Endothelial cell (in vitro differentiated cells): Measurements from ENCODE around the gene LDB2. TPM values are rescaled to one million over a fixed set of nuclear protein-coding genes. Genes with fewer than 3 reads are reported as not detected.

Experiments used
- DNase-seq: peaks from one replicate; pipeline ENCODE4 v3.0.0; 2021; ENCODE audit warnings: low spot score
- H3K27ac Mint-ChIP-seq: one replicate; pipeline ENCODE4 v1.8.0; 2021; ENCODE audit warnings: mixed read lengths, inconsistent platforms; ENCODE audit not compliant: unreplicated experiment
- H3K27me3 Mint-ChIP-seq: one replicate; pipeline ENCODE4 v1.8.0; 2021; ENCODE audit warnings: mild to moderate bottlenecking, moderate library complexity, mixed read lengths, inconsistent platforms; ENCODE audit not compliant: unreplicated experiment
- H3K36me3 Mint-ChIP-seq: one replicate; pipeline ENCODE4 v1.8.0; 2021; ENCODE audit warnings: mild to moderate bottlenecking, low read depth, mixed read lengths, inconsistent platforms; ENCODE audit not compliant: unreplicated experiment
- H3K4me1 Mint-ChIP-seq: one replicate; pipeline ENCODE4 v1.8.0; 2021; ENCODE audit warnings: mild to moderate bottlenecking, mixed read lengths, inconsistent platforms; ENCODE audit not compliant: unreplicated experiment
- H3K4me3 Mint-ChIP-seq: one replicate; pipeline ENCODE4 v1.8.0; 2021; ENCODE audit warnings: mild to moderate bottlenecking, mixed read lengths, inconsistent platforms; ENCODE audit not compliant: unreplicated experiment
- H3K9me3 Mint-ChIP-seq: one replicate; pipeline ENCODE4 v1.8.0; 2021; ENCODE audit warnings: mixed read lengths, inconsistent platforms; ENCODE audit not compliant: unreplicated experiment
- total RNA-seq: library from RNA; stranded (reverse); fragmentation: NEBNext Ultra II Directional; extraction: Animal tissue kit (Norgen Biotek cat#: 25700); gene quantifications from one replicate; pipeline ENCODE4 v1.2.1, GENCODE V29; 2021; ENCODE audit not compliant: unreplicated experiment
- TF ChIP-seq, protein P1 (sequence below): fragments of 200-600 bp; sonication (generic); IDR thresholded peaks from one replicate; pipeline ENCODE4 v1.5.0; 2021; ENCODE audit warnings: antibody characterized with exemption; ENCODE audit not compliant: unreplicated experiment

The LDB2 gene
- total RNA-seq, 1 donor from 2014 or later = 268 TPM

DNA sequence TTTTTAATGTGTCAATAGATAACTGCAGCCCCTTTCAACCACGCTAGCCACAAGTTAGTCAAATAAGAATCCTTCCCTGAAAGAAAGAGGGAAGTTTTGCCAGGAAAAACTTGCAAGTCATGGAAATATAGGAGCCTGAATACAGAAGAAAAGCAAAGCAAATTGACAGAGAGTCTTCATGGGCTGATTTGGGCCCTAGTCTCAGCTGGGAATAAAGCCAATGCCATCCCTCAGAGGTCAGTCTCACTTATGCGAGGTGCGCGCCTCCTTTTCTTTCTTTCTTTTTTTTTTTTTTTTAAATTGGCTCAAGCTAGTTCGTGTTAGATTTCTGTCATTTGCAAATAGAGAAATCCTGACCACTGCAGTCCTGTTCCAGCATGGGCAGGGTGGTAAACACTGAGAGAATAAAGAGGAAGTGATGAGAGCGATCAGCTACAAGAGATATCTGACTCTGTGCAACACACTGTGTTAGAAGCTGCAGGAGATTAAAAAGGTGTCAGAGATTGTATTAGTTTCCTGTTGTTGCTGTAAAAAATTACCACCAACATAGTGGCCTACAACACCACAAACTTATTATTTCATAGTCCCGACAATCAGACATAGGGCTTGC, 299.7 kb downstream of the LDB2 start:
- Mint-ChIP-seq H3K27me3 (peaks cover 9% of the 10 kb centered on the region), H3K36me3 (peaks cover 9% of the 10 kb centered on the region), H3K9me3 (no peaks in the 10 kb centered on the region), H3K27ac (peak overlapping the region; percentile 98), H3K4me1 (peaks cover 19% of the 10 kb centered on the region), H3K4me3 (peak overlapping the region; percentile 28)
- no peak for DNase-seq
- TF ChIP-seq, protein P1, sequence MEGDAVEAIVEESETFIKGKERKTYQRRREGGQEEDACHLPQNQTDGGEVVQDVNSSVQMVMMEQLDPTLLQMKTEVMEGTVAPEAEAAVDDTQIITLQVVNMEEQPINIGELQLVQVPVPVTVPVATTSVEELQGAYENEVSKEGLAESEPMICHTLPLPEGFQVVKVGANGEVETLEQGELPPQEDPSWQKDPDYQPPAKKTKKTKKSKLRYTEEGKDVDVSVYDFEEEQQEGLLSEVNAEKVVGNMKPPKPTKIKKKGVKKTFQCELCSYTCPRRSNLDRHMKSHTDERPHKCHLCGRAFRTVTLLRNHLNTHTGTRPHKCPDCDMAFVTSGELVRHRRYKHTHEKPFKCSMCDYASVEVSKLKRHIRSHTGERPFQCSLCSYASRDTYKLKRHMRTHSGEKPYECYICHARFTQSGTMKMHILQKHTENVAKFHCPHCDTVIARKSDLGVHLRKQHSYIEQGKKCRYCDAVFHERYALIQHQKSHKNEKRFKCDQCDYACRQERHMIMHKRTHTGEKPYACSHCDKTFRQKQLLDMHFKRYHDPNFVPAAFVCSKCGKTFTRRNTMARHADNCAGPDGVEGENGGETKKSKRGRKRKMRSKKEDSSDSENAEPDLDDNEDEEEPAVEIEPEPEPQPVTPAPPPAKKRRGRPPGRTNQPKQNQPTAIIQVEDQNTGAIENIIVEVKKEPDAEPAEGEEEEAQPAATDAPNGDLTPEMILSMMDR = no peak

DNA sequence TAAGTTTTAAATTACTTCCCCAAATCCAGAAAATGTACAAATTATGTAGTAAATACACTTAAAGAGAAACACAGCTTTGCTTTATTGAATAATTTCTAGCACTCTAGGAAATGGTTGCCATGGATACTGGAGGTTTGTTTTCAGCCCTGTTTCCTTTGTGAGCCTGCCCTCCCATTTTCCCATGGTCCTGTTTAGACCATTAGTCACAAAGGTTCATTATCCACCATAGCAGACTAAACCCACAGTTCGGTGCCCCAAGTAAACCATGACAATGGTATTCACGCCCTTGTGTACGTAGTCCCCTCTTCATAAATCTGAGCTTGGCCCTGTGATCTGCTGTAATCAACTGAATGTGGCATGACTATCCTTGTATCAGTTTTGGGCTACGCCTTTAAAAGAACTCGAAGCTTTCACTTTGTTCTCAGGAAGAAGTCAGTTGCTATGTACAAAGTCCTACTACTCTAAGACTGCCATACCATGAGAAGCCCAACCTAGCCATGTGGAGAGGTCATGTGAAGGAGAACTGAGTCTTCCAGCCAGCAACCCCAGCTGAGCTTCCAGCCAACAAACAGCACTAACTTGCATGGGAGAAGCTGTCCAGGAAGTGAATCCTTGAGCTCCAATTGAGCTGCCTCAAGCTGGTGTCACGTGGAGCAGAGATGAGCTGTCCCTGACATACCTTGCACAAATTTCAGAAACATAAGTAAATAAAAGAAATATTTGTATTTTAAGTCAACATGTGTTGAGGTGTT, 300.4 kb downstream of the LDB2 start:
- peak overlapping the region; percentile 98 for H3K27ac Mint-ChIP-seq
- H3K4me1 Mint-ChIP-seq = peaks cover 19% of the 10 kb centered on the region
- TF ChIP-seq, protein P1 = no peak
- H3K36me3 Mint-ChIP-seq = peaks cover 9% of the 10 kb centered on the region
- peaks cover 8% of the 10 kb centered on the region for H3K27me3 Mint-ChIP-seq
- no peaks in the 10 kb centered on the region for H3K9me3 Mint-ChIP-seq
- peak overlapping the region; percentile 31 for H3K4me3 Mint-ChIP-seq
- DNase-seq = peak; percentile 22

DNA sequence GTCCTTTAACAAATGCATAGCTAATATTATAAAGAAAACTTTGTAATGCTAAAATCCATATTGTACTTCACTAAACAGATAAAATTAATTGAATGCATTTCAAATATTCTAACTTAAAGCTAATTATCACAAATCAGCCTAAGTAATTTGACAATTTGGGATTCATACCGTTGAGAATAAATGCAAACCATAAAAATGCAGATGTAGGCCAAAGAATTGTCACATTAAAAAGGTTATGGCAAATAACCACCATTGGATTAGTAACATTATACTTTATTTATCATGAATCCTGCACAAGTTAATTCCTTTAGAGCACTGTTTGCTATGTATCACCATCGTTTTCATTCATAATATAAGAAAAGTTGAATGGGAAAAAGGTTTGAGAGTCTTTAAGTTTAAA, 301.0 kb downstream of the LDB2 start:
- no peak for DNase-seq
- H3K4me1 Mint-ChIP-seq = peaks cover 19% of the 10 kb centered on the region
- peaks cover 7% of the 10 kb centered on the region for H3K27me3 Mint-ChIP-seq
- TF ChIP-seq, protein P1 = no peak
- peaks cover 9% of the 10 kb centered on the region for H3K36me3 Mint-ChIP-seq
- no peak overlapping the region for H3K4me3 Mint-ChIP-seq
- H3K9me3 Mint-ChIP-seq = no peaks in the 10 kb centered on the region
- H3K27ac Mint-ChIP-seq = peak overlapping the region; percentile 98

DNA sequence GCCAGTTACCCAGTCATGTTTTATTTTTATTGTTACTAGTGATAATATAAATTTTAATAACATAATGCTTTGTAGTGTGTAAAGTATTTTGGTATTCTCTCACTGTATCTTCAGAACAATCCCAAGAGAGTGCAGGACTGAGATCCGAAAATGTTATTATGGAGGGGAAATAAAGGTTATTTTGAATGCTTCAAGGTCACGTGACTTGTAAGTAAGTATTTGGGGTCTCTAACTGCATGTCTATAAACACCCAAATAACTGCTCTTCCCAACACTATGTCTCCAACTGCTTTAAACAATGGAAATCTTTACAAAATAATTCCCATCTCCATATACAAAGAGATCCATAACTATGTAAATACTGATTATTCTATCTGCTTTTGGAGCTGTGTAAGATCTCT, 302.2 kb downstream of the LDB2 start:
- no peak overlapping the region for H3K4me3 Mint-ChIP-seq
- no peak overlapping the region for H3K27ac Mint-ChIP-seq
- no peaks in the 10 kb centered on the region for H3K9me3 Mint-ChIP-seq
- peaks cover 5% of the 10 kb centered on the region for H3K27me3 Mint-ChIP-seq
- TF ChIP-seq, protein P1 = no peak
- peaks cover 19% of the 10 kb centered on the region for H3K4me1 Mint-ChIP-seq
- DNase-seq = no peak
- peaks cover 9% of the 10 kb centered on the region for H3K36me3 Mint-ChIP-seq

DNA sequence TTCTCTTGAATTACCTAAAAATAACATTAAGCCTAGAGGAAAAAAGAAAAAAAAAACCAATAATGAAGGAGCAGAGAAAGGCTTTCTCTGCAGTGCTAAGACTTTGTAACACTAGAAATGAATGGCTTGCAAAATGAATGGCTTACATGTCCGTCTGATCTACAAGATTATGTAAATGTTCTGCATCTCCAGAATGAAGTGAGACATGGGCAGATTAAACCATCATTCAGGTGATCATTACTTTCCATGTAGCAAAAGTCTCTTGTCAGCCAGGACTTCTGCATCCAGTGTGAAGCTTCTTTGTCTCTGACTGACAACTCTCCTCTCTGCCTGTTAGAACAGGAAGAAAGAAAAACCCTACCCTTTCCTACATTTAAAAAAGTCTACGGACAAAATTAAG, 304.3 kb downstream of the LDB2 start:
- peaks cover 15% of the 10 kb centered on the region for H3K4me1 Mint-ChIP-seq
- no peak overlapping the region for H3K27ac Mint-ChIP-seq
- H3K27me3 Mint-ChIP-seq = peaks cover 5% of the 10 kb centered on the region
- H3K36me3 Mint-ChIP-seq = peaks cover 7% of the 10 kb centered on the region
- no peak for DNase-seq
- TF ChIP-seq, protein P1 = no peak
- H3K4me3 Mint-ChIP-seq = no peak overlapping the region
- no peaks in the 10 kb centered on the region for H3K9me3 Mint-ChIP-seq
